Panc1 (cell line): ENCODE results near the gene WNK1.

Experiments
- CTCF ChIP-seq: fragments of 450-650 bp; IDR thresholded peaks from 2 replicates; pipeline ENCODE4 v1.5.1; 2017; ENCODE audit warnings: mild to moderate bottlenecking
- POLR2AphosphoS5 ChIP-seq: IDR thresholded peaks from 2 replicates; pipeline ENCODE4 v1.6.1; 2012; ENCODE audit warnings: mild to moderate bottlenecking, low read depth, low read length, moderate library complexity
- REST ChIP-seq, 2 experiments: IDR thresholded peaks; 2 replicates each; pipeline ENCODE4 v1.6.1; 2011 to 2012; ENCODE audit warnings: low read depth in 2 of 2, control low read depth in 1 of 2, low read length in 1 of 2, mild to moderate bottlenecking in 1 of 2, moderate library complexity in 1 of 2; ENCODE audit not compliant: insufficient read depth in 1 of 2

- TF ChIP-seq POLR2AphosphoS5 (no peak), CTCF (no peak), REST (IDR thresholded peaks at IDR 0.05; ENCODE audit: insufficient read depth in 1 of 2, low read depth in 2 of 2, low read length in 1 of 2) (no peak)
These were observed 33.6 kb upstream of the WNK1 start for GRCh38 chr12:718756-719102.
